ENCODE measurements around the gene FGF12.

FGF12 gene

DNA sequence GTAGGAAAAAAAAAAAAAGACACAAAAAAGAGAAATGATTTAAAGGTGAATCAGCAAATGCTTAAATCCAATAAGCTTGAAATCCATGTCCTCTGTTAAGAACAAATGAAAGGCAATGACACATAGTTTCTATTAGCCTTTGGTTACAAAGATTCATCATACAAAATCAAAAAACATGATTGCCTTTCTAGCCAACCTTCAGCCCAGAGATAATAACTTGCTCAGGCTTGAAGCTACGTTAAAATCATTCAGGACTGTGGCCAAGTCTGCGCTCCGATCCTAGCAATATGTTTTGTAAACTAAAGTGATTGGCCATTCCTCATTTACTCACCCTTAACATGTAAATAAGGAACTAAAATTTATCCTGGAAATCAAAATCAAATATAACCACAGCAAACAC is 556.7 kb downstream of the FGF12 start:
- Histone ChIP-seq H3K9ac (ENCODE audit: low read length) (no peak overlapping the region), H3K4me2 (ENCODE audit: low read length) (no peak overlapping the region), H3K27ac (ENCODE audit: low read depth, low read length, poor library complexity, severe bottlenecking) (no peak overlapping the region), H3K4me1 (ENCODE audit: insufficient read depth, low read length, severe bottlenecking) (no peaks in the 10 kb centered on the region), H3K9me2 (ENCODE audit: low read depth, low read length) (no peaks in the 10 kb centered on the region), H4K20me1 (ENCODE audit: insufficient read depth, low read length) (no peaks in the 10 kb centered on the region), H3F3A (ENCODE audit: insufficient read depth, low read length) (no peaks in the 10 kb centered on the region), H2AFZ (ENCODE audit: low read length) (no peak overlapping the region), H3K4me3 (ENCODE audit: low read depth, low read length, poor library complexity, severe bottlenecking) (no peak overlapping the region), H3K36me3 (ENCODE audit: insufficient read depth, low read length) (no peaks in the 10 kb centered on the region), H3K79me2 (ENCODE audit: insufficient read depth, low read length) (no peaks in the 10 kb centered on the region), H3K9me3 (ENCODE audit: low read length) (no peaks in the 10 kb centered on the region), H3K27me3 (ENCODE audit: insufficient read depth, low read length) (no peaks in the 10 kb centered on the region)
- TF ChIP-seq, protein P1, sequence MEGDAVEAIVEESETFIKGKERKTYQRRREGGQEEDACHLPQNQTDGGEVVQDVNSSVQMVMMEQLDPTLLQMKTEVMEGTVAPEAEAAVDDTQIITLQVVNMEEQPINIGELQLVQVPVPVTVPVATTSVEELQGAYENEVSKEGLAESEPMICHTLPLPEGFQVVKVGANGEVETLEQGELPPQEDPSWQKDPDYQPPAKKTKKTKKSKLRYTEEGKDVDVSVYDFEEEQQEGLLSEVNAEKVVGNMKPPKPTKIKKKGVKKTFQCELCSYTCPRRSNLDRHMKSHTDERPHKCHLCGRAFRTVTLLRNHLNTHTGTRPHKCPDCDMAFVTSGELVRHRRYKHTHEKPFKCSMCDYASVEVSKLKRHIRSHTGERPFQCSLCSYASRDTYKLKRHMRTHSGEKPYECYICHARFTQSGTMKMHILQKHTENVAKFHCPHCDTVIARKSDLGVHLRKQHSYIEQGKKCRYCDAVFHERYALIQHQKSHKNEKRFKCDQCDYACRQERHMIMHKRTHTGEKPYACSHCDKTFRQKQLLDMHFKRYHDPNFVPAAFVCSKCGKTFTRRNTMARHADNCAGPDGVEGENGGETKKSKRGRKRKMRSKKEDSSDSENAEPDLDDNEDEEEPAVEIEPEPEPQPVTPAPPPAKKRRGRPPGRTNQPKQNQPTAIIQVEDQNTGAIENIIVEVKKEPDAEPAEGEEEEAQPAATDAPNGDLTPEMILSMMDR (IDR thresholded peaks at IDR 0.05; ENCODE audit: low read length): no peak
- no peak for TF ChIP-seq EZH2 (IDR thresholded peaks at IDR 0.05; ENCODE audit: borderline replicate concordance, low read length)

- H2AFZ ChIP-seq (ENCODE audit: low read length): no peak overlapping the region
- H3K9me2 ChIP-seq (ENCODE audit: low read depth, low read length): no peaks in the 10 kb centered on the region
- H4K20me1 ChIP-seq (ENCODE audit: insufficient read depth, low read length): no peaks in the 10 kb centered on the region
- no peaks in the 10 kb centered on the region for H3K36me3 ChIP-seq (ENCODE audit: insufficient read depth, low read length)
- H3K4me1 ChIP-seq (ENCODE audit: insufficient read depth, low read length, severe bottlenecking): no peaks in the 10 kb centered on the region
- no peak overlapping the region for H3K4me2 ChIP-seq (ENCODE audit: low read length)
- H3K9ac ChIP-seq (ENCODE audit: low read length): no peak overlapping the region
- H3K27me3 ChIP-seq (ENCODE audit: insufficient read depth, low read length): no peaks in the 10 kb centered on the region
- no peak overlapping the region for H3K4me3 ChIP-seq (ENCODE audit: low read depth, low read length, poor library complexity, severe bottlenecking)
- no peak overlapping the region for H3K27ac ChIP-seq (ENCODE audit: low read depth, low read length, poor library complexity, severe bottlenecking)
- H3K79me2 ChIP-seq (ENCODE audit: insufficient read depth, low read length): no peaks in the 10 kb centered on the region
- H3K9me3 ChIP-seq (ENCODE audit: low read length): no peaks in the 10 kb centered on the region
- TF ChIP-seq, protein P1 (IDR thresholded peaks at IDR 0.05; ENCODE audit: low read length): no peak
- TF ChIP-seq EZH2 (IDR thresholded peaks at IDR 0.05; ENCODE audit: borderline replicate concordance, low read length): no peak
- H3F3A ChIP-seq (ENCODE audit: insufficient read depth, low read length): no peaks in the 10 kb centered on the region
These were observed 557.3 kb downstream of the FGF12 start for GRCh38 chr3:192170031-192170430.

- Histone ChIP-seq H2AFZ (ENCODE audit: low read length) (no peak overlapping the region), H3K9me2 (ENCODE audit: low read depth, low read length) (no peaks in the 10 kb centered on the region), H3K9me3 (ENCODE audit: low read length) (no peaks in the 10 kb centered on the region), H3K27ac (ENCODE audit: low read depth, low read length, poor library complexity, severe bottlenecking) (no peak overlapping the region), H3K4me1 (ENCODE audit: insufficient read depth, low read length, severe bottlenecking) (no peaks in the 10 kb centered on the region), H4K20me1 (ENCODE audit: insufficient read depth, low read length) (no peaks in the 10 kb centered on the region), H3K79me2 (ENCODE audit: insufficient read depth, low read length) (no peaks in the 10 kb centered on the region), H3K4me3 (ENCODE audit: low read depth, low read length, poor library complexity, severe bottlenecking) (no peak overlapping the region), H3K4me2 (ENCODE audit: low read length) (no peak overlapping the region), H3K36me3 (ENCODE audit: insufficient read depth, low read length) (no peaks in the 10 kb centered on the region), H3F3A (ENCODE audit: insufficient read depth, low read length) (no peaks in the 10 kb centered on the region), H3K9ac (ENCODE audit: low read length) (no peak overlapping the region), H3K27me3 (ENCODE audit: insufficient read depth, low read length) (no peaks in the 10 kb centered on the region)
- TF ChIP-seq, protein P1 (IDR thresholded peaks at IDR 0.05; ENCODE audit: low read length): no peak
- no peak for TF ChIP-seq EZH2 (IDR thresholded peaks at IDR 0.05; ENCODE audit: borderline replicate concordance, low read length)
These were observed 557.9 kb downstream of the FGF12 start for GRCh38 chr3:192169332-192169915.
